IPS-18a (cell line): ENCODE measurements around the gene ARHGAP26.
"Not testable (repeated sequence)": the region's sequence is repeated elsewhere in the genome, so short reads cannot be mapped to it uniquely, and the experiment has no call there.

Experiments
- H3K27ac ChIP-seq: one replicate; pipeline ENCODE4 v1.5.1; 2013; ENCODE audit warnings: low read length
- H3K27me3 ChIP-seq: one replicate; pipeline ENCODE4 v1.6.1; 2013; ENCODE audit warnings: mild to moderate bottlenecking, low read length; ENCODE audit not compliant: control insufficient read depth, insufficient read depth
- H3K36me3 ChIP-seq: one replicate; pipeline ENCODE4 v1.6.1; 2013; ENCODE audit warnings: low read depth, low read length; ENCODE audit not compliant: control insufficient read depth
- H3K4me1 ChIP-seq: one replicate; pipeline ENCODE4 v1.6.1; 2013; ENCODE audit warnings: low read depth, low read length; ENCODE audit not compliant: control insufficient read depth
- H3K4me3 ChIP-seq: one replicate; pipeline ENCODE4 v1.5.1; 2013; ENCODE audit warnings: low read length
- H3K9ac ChIP-seq: one replicate; pipeline ENCODE4 v1.6.1; 2013; ENCODE audit warnings: mild to moderate bottlenecking, low read length, moderate library complexity
- H3K9me3 ChIP-seq: one replicate; pipeline ENCODE4 v1.6.1; 2013; ENCODE audit warnings: low read depth, low read length; ENCODE audit not compliant: control insufficient read depth

ARHGAP26 gene

GRCh38 chr5:142959683-142960657 is 189.8 kb downstream of the ARHGAP26 start:
- Histone ChIP-seq H3K27ac (no peak overlapping the region), H3K4me1 (no peaks in the 10 kb centered on the region), H3K4me3 (no peak overlapping the region), H3K9me3 (no peaks in the 10 kb centered on the region), H3K27me3 (no peaks in the 10 kb centered on the region), H3K9ac (no peak overlapping the region), H3K36me3 (no peaks in the 10 kb centered on the region)

GRCh38 chr5:142961440-142962173 is 191.4 kb downstream of the ARHGAP26 start:
- H3K27ac ChIP-seq: no peak overlapping the region
- no peaks in the 10 kb centered on the region for H3K36me3 ChIP-seq
- no peaks in the 10 kb centered on the region for H3K9me3 ChIP-seq
- H3K27me3 ChIP-seq: no peaks in the 10 kb centered on the region
- H3K4me3 ChIP-seq: no peak overlapping the region
- H3K9ac ChIP-seq: no peak overlapping the region
- no peaks in the 10 kb centered on the region for H3K4me1 ChIP-seq

- Histone ChIP-seq H3K36me3 (no peaks in the 10 kb centered on the region), H3K9me3 (no peaks in the 10 kb centered on the region), H3K4me1 (no peaks in the 10 kb centered on the region), H3K9ac (no peak overlapping the region), H3K27me3 (no peaks in the 10 kb centered on the region), H3K27ac (no peak overlapping the region), H3K4me3 (no peak overlapping the region)
Observed at GRCh38 chr5:142962174-142962533, 192.0 kb downstream of the ARHGAP26 start.

- not testable (repeated sequence) for H3K27me3 ChIP-seq, H3K36me3 ChIP-seq, H3K9ac ChIP-seq, H3K27ac ChIP-seq, H3K4me3 ChIP-seq, H3K4me1 ChIP-seq, H3K9me3 ChIP-seq
Observed at GRCh38 chr5:142965258-142966120, 195.3 kb downstream of the ARHGAP26 start.

GRCh38 chr5:142966121-142966420 is 195.9 kb downstream of the ARHGAP26 start:
- H3K27ac ChIP-seq: no peak overlapping the region
- no peaks in the 10 kb centered on the region for H3K36me3 ChIP-seq
- H3K9me3 ChIP-seq: no peaks in the 10 kb centered on the region
- no peaks in the 10 kb centered on the region for H3K27me3 ChIP-seq
- no peaks in the 10 kb centered on the region for H3K4me1 ChIP-seq
- H3K4me3 ChIP-seq: no peak overlapping the region
- H3K9ac ChIP-seq: no peak overlapping the region

- H3K27ac ChIP-seq: no peak overlapping the region
- no peaks in the 10 kb centered on the region for H3K4me1 ChIP-seq
- H3K4me3 ChIP-seq: no peak overlapping the region
- no peaks in the 10 kb centered on the region for H3K36me3 ChIP-seq
- no peaks in the 10 kb centered on the region for H3K9me3 ChIP-seq
- no peaks in the 10 kb centered on the region for H3K27me3 ChIP-seq
- H3K9ac ChIP-seq: no peak overlapping the region
Observed at GRCh38 chr5:142969186-142969585, 199.0 kb downstream of the ARHGAP26 start.

- H3K9ac ChIP-seq: no peak overlapping the region
- no peaks in the 10 kb centered on the region for H3K27me3 ChIP-seq
- H3K4me1 ChIP-seq: no peaks in the 10 kb centered on the region
- no peak overlapping the region for H3K4me3 ChIP-seq
- H3K36me3 ChIP-seq: no peaks in the 10 kb centered on the region
- no peak overlapping the region for H3K27ac ChIP-seq
- no peaks in the 10 kb centered on the region for H3K9me3 ChIP-seq
Observed at GRCh38 chr5:142969624-142970439, 199.7 kb downstream of the ARHGAP26 start.

- H3K27ac ChIP-seq: no peak overlapping the region
- H3K4me3 ChIP-seq: no peak overlapping the region
- H3K36me3 ChIP-seq: no peaks in the 10 kb centered on the region
- H3K27me3 ChIP-seq: no peaks in the 10 kb centered on the region
- no peak overlapping the region for H3K9ac ChIP-seq
- H3K9me3 ChIP-seq: no peaks in the 10 kb centered on the region
- no peaks in the 10 kb centered on the region for H3K4me1 ChIP-seq
Observed at GRCh38 chr5:142970440-142971030, 200.4 kb downstream of the ARHGAP26 start.

- Histone ChIP-seq H3K9ac (no peak overlapping the region), H3K9me3 (no peaks in the 10 kb centered on the region), H3K36me3 (no peaks in the 10 kb centered on the region), H3K4me1 (no peaks in the 10 kb centered on the region), H3K27ac (no peak overlapping the region), H3K4me3 (no peak overlapping the region), H3K27me3 (no peaks in the 10 kb centered on the region)
Observed at GRCh38 chr5:142971303-142972013, 201.3 kb downstream of the ARHGAP26 start.

- Histone ChIP-seq H3K36me3 (no peaks in the 10 kb centered on the region), H3K9me3 (no peaks in the 10 kb centered on the region), H3K27ac (no peak overlapping the region), H3K4me1 (no peaks in the 10 kb centered on the region), H3K27me3 (no peaks in the 10 kb centered on the region), H3K9ac (no peak overlapping the region), H3K4me3 (no peak overlapping the region)
Observed at GRCh38 chr5:142972064-142972570, 201.9 kb downstream of the ARHGAP26 start.
